GM18519 (cell line): Measurements from ENCODE around the gene HID1.

Experiments
- ATAC-seq: cut with Tn5 transposase; IDR thresholded peaks from one replicate; pipeline ENCODE4 v1.9.1; 2021; ENCODE audit warnings: mild to moderate bottlenecking, moderate library complexity; ENCODE audit not compliant: unreplicated experiment, low FRiP score

HID1 gene

DNA sequence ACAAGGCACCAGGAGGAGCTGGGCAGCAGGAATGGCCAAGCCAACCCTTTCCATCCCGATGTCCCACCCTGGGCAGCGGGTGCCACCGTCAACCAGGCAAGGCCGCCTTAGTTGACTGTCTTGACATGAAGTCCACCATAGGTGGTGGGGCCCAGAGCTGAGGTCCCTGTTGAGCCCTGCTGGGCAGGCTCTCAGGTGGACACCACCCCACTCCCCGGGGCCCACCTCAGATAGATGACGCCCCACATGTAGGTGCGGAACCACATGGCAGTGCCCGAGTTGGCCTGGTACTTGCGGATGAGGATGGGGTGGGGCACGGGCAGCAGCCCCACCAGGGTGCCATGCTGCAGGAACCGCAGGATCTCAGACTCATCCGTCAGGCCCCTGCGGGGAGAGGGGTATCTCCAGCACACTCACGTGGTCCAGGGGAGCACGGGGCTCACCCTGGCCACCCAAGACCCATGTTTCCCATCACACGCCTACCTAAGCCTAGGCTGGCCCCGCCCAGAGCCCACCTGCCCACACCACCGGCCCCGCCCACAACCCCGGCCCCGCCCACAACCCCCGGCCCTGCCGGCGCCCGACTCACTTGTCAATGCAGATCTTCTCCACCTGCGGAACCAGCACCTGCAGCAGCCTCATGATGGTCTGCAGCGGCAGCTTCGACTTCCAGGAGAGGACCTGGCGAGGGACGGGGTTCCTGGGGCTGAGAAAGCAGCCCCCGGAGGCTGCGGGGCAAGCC, 20.7 kb downstream of the HID1 start:
- ATAC-seq, result no peak

DNA sequence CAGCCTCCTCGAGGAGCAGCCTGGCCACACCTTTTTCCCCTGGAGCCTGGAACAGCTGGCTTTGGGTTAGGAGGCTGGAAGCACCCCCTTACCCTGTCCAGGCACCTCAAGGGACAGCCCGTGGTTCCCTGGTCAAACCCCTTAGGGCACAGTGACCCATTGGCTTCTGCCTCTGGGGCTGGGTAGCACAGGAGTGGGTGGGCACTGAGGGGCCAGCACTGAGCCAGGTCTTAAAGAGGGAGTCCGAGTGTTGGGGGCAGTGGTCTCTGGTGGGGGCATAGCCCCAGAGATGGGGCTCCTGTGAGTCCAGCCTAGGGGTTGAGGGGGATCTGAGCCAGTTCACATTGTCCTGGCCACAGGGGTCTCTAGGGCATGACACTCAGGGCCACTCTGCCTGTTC, 21.5 kb downstream of the HID1 start:
- ATAC-seq, result no peak

DNA sequence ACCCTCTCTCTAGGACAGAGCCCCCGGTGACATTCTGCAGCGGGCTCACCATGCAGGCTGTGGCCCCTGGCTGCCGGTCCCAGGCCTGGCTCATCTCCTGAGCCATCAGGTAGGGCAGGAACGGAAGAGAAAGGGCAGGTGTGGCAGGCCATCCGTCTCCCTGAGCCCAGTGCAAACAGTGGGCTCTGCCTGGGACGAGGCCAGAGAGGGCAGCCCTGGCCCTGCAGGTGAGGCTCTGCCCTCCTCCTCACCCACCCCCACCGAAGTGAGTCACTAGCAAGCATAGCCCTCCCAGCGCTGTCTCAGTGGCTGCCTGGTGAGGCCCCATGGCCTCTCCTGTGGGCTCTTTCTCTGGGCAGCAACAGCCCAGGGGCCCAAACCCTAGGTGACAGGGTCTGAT, 22.4 kb downstream of the HID1 start:
- ATAC-seq, result no peak

DNA sequence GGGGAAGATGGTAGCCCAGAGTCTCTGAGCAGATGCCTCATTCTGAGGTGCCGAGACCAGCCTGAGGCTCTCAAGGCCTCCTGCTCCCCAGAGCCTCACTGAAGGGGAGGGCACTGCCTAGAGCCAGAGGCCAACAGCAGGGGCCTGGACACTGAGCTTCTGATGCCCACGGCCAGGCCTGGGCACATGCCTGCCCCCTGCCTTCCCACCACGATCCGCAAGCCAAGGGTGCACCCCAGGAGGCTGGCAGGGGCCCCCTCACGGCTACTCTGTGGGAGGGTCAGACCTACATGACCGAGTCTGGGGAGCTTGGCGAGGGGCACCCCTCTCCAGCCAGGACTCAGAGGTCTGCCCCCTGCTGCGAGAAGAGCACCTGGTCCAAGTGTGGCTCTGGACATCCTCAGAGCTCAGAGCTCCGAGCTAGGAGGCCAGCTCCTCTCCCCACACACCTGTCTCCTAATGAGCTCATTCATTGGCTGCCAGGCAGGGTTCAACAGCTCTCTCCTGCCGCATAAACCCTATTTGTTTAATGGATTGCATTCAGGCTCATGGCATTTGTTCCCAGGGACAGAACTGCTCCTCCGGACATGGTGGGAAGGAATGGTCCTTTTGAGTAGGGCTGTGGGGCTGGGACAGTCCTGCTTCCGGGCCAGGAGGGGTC, 23.0 kb downstream of the HID1 start:
- no peak for ATAC-seq

DNA sequence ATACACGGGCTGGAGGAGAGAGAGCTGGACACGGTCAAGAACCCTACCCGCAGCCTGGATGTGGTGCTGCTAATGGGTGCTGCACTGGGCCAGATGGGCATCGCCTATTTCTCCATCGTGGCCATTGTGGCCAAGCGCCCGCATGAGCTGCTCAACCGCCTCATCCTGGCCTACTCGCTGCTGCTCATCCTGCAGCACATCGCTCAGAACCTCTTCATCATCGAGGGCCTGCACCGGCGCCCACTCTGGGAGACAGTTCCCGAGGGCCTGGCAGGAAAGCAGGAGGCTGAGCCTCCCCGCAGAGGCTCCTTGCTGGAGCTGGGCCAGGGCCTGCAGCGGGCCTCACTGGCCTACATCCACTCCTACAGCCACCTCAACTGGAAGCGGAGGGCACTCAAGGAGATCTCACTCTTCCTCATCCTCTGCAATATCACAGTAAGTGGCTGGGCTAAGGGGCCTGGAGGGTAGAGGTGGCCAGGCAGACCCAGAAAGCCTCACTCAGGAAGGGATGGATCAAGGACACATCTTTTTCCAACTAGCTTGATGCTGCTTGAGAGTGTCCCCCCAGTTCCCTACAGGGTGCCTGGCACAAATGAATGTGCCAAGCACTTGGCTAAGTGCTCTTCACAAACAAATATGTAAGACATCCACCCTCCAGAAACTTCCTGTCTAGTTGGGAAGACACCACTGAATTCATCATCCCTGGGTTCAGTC, 25.4 kb downstream of the HID1 start:
- no peak for ATAC-seq

DNA sequence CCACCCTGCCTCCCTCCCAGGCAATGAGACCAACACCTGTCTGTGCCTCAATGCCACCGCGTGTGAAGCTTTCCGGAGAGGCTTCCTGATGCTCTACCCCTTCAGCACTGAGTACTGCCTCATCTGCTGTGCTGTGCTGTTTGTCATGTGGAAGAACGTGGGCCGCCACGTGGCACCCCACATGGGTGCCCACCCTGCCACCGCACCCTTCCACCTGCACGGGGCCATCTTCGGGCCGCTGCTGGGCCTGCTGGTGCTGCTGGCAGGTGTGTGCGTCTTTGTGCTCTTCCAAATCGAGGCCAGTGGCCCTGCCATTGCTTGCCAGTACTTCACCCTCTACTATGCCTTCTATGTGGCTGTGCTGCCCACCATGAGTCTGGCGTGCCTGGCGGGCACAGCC, 25.9 kb downstream of the HID1 start:
- ATAC-seq, result no peak

DNA sequence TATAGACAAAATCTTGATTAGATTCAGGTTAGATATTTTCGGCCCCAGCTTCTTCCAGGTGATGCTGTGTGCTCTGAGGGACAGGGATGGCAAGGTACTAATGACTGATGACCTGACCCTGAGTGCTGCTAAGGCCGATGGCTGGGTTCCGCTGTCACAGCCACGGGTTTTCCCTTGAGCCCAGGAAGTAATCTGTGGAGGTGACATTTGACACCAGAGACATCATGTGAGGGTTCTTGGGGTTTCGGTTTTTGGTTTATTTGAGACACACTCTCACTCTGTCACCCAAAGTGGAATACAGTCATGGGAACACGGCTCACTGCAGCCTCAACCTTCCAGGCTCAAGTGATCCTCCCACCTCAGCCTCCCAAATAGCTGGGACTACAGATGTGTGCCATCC, 27.0 kb downstream of the HID1 start:
- no peak for ATAC-seq

DNA sequence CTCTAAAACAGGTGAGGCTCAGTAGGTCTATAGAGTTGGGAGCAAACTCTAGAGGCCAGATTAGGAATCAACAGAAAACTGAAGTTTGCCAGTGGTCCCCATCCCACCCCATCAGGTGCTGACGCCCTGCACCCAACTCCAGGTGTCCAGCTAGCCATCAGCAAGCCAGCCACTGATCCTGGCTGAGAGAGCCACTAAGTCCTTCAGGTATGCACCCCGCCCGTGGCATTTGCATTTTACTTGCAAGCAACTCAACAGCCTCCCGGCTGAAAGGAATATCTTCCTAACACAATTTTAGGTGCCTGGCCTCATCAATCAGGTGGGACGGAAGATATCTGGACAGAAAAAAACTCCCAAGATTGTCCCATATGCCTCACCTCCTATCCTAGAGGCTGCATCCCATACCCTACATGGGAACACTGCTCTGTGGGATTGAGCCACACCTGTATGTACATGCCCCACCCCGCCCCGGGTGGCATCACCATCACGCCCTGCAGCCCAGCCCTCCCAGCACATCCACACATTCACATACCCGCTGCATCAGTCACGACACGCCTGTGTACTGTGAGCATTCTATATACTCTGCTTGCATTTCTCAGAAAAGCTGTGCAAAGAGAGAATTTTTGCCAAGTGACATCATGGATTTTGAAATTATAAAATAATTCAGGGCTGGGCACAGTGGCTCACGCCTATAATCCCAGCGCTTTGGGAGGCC, 28.6 kb downstream of the HID1 start:
- ATAC-seq, result no peak

DNA sequence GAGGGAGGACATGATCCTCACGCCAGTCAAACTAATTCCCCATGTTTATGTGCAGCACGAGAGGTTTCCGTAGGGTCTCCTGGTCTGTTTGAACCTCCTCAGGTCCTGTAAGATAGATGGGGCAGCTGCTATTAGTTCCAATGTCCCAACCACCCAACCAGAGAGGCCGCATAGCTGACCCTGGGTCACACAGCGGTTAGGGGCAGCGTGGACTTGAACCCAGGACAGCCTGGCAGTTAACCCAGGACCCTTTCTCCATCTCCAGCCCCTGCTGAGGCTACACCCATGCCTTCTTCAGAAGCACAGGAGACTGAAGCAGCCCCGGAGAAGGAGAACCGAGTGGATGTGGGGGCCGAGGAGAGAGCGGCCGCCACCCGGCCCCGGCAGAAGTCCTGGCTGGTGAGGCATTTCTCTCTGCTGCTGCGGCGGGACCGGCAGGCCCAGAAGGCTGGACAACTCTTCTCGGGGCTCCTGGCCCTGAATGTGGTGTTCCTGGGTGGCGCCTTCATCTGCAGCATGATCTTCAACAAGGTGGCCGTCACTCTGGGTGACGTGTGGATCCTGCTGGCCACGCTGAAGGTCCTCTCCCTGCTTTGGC, 31.3 kb downstream of the HID1 start:
- ATAC-seq, result no peak

DNA sequence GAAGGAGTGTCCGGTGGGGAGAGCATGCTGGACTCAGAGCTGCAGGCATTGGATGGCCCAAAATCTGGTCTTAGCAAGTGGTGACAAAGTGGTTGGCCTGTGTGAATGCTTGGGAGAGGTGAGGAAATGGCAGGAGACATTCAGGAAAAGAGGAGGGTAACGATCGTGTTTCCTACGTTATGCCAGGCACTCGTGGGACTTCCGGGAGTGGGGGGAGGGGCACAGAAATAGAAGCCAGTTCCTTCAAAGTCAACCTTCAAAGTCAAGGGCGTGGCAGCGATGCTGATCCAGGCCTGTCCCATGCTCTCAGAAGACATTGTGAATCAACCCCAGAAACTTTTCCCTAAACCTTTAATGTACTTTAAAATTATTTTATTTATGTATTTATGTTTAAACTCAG, 33.0 kb downstream of the HID1 start:
- no peak for ATAC-seq

DNA sequence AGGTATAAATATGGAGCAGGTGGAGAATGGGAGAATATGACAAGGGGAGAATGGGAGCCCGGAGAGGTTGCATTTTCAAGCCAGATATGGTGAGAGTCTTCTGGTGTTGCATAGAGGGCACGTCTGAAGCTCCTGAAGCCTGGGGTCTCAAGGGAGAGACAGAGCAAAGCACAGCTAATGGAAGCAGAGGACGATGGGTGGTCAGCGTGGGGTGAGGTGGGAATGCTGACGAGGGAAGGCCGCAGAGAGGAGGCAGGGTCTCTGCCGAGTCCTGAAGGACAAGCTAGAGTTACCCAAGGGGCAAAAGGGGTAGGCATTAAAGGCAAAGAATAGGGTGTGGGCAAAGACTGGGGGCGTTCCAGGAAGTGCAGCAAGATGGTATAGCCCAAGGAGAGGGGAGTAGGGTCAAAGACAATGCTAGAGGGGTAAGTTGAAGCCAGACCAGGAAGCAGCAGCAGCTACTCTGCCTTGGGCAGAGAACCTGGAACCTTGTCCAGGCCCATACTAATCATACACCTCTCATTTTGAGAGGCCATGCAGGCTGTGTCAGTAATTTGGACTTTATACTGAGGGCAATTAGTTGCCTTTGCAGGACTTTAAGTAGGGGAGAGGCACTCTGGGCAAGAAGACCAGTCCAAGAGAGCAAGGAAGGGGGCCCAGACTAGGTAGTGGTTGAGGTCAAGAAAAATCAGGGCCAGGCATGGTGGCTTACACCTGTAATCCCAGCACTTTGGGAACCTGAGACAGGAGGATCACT, 34.2 kb downstream of the HID1 start:
- no peak for ATAC-seq

DNA sequence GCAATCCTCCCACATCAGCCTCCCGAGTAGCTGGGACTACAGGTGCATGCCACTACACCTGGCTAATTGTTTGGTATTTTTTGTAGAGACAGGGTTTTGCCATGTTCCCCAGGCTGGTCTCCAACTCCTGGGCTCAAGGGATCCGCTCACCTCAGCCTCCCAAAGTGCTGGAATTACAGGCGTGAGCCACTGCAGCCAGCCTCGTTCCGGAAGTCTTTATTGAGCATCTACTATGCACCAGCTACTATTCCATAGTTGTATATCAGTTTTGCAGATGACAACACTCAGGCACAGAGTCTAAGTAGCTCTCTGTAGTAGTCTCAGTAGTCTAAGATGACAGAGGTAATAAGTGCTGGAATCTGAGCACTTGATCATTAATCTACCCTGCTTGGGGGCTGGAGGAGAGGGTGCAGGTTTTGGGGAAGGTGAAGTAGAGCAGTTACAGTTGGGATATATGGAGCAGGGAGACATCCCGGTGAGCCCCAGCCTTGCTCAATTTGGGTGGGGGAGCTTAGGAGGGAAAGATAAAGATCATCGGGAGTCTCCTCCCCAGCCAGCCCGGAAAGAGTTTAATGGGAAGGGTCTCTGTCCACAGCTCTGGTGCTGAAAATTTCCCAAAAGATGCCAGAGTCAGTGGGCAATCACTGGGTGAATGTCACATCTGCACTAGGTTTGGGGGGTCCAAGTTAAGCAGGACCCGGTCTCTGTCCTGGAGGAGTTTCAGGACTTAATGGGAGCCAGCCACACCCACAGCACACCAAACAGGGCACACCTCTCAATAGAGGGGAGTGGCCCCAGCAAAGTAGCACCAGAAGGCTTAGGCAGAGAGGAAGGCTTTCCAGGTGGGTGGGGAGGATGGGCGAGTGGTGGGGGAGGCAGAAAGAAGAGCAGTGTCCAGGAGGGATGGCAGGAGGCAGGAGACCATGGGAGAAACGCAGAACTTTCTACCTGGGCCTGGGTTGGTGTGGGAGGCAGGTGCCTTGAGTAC, 35.2 kb downstream of the HID1 start:
- no peak for ATAC-seq

DNA sequence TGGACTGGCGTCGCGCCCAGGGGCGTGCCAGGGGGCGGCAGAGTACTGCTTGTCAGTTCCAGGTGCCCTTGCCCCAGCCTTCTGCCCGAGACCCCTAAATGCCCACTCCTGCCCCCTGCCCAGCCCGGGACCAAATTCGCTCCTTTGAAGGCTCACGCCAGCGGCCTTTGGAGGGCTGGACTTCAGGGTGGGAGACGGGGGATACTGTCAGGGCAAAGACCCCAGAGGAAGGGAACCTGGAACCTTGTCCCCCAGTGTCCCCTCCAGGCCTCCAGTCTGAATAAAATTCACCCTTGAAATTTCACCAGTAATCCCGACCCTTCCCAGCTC, 36.1 kb downstream of the HID1 start:
- no peak for ATAC-seq

DNA sequence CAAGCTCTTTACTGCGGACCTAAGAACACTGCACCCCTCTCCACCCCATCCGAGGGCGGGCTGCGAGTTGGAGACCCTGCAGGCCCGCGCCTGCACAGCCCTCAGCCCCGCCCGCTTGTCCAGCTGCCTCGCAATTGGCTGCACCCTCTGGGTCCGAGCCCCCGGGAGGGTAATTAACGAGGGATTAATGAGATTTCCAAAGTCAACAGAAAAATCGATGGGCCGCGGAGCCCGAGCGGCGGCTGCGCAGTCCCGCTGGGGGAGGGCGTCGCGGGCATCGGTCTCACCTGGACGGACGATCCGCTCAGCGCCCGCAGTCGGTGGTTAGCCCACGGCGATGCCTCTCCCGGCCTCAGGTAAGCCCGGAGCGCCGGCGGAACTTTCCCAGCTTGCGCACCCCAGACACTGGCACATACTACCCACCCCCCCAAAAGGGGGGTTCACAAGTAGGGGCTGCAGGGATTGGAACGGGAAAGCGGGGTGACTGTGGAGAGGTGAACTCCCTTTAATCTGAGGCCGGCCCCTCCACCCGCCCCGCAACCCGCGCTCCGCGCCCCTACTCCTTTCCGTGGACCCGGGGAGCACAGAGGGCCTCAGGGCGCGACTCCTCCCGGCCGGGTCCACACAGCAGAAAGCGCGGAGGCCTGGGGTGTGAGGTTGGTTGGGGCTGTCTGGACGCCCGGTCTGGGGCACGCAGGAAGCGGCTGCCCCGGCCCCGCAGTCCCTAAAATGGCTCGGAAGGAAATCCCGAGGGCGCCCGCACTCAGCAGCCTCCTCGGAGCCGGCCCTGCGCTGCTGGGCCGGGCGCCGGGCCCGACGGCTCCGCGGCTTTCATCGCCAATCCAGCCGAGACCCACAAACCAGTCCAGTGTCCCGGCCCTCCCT, 36.7 kb downstream of the HID1 start, which contains the start of gene OTOP3:
Gene OTOP3, plus strand, starts transcription at position 314 of the 885 bp plus-strand sequence. Its CDS starts 24 bp downstream, at position 338.
- ATAC-seq, result no peak

DNA sequence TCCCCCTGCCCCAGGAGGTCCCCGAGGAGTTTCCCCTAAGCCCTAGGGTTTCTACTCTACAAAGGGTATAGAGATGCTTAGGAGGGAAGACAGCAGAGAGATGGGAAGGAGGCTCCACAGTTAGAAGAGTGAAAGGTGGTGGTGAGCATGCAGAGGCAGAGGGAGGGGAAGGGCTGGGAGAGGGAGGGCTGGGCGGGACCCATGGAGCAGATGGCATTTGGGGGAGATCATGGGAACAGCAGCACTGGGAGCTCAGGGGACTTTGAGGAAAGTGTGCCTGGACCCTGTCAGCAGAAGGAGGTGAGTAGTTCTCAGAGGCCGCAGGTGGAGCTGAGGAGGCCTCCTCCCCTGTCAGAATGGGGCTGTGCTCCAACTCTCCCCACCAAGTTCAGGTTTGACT, 37.5 kb downstream of the HID1 start:
- no peak for ATAC-seq

DNA sequence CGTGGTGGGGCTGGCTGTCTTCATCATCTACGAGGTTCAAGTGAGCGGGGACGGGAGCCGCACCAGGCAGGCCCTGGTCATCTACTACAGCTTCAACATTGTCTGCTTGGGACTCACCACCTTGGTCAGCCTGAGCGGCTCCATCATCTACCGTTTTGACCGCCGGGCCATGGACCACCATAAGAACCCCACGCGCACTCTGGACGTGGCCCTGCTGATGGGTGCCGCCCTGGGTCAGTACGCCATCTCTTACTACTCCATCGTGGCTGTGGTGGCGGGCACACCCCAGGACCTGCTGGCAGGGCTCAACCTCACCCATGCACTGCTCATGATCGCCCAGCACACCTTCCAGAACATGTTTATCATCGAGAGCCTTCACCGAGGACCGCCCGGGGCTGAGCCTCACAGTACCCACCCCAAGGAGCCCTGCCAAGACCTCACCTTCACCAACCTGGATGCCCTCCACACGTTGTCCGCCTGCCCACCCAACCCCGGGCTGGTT, 42.0 kb downstream of the HID1 start:
- no peak for ATAC-seq

DNA sequence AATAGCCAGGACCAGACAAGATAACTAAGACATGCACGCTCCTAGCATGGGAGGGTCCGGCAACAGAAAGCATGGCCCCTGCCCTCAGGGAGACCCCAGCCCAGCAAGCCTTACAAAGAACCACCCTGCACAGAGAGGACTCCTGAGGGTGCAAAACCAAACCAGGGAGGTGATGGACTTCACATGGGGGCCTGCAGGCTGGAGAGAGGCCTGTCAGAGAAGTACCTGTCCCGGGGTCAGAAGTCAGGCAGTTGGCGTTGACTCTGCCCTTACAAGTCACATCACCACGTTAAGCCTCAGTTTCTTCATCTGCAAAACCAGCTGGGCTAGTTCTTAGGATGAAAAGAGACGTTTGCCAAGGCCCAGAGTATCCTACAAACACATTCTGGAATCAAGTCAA, 43.8 kb downstream of the HID1 start:
- no peak for ATAC-seq

DNA sequence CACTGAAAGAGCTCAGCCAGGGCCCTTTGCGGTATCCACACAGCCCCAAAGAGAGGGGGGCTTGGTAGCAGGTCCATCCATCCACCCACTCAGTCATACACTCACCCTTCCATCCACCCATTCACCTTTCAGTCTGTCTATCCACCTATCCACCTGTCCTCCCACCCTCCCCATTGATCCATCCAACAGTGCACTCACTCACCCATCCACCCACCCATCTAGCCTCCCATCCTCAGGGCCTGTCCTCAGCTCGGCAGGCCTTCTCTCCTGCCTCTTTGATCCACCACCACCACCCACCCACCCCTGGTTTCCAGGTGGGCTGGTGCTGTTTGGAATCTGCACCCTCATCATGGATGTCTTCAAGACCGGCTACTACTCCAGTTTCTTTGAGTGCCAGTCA, 47.3 kb downstream of the HID1 start:
- no peak for ATAC-seq
